HepG2 (cell line): Measurements from ENCODE around the gene SPATC1L. TPM values are rescaled to one million over a fixed set of nuclear protein-coding genes. Genes with fewer than 3 reads are reported as not detected.

Experiments used
- ARID4A ChIP-seq: sonication (generic); formaldehyde crosslinking; IDR thresholded peaks from 2 replicates; pipeline ENCODE4 v1.5.0; 2020; ENCODE audit warnings: mild to moderate bottlenecking, missing genetic modification reagents, borderline replicate concordance
- FOSL1 ChIP-seq: sonication (generic); formaldehyde crosslinking; IDR thresholded peaks from 2 replicates; pipeline ENCODE4 v1.9.0; 2021; ENCODE audit warnings: missing genetic modification reagents, borderline replicate concordance
- GPN1 ChIP-seq: sonication (generic); formaldehyde crosslinking; IDR thresholded peaks from 2 replicates; pipeline ENCODE4 v1.5.1; 2020; ENCODE audit warnings: missing genetic modification reagents, borderline replicate concordance
- HNRNPLL ChIP-seq: fragments of 200-400 bp; formaldehyde crosslinking; IDR thresholded peaks from 2 replicates; pipeline ENCODE4 v1.6.1; 2017; ENCODE audit warnings: mild to moderate bottlenecking, low read depth, low read length; ENCODE audit not compliant: poor library complexity, severe bottlenecking
- MED8 ChIP-seq: sonication (generic); formaldehyde crosslinking; IDR thresholded peaks from 2 replicates; pipeline ENCODE4 v1.8.1; 2023; ENCODE audit warnings: mild to moderate bottlenecking, missing genetic modification reagents; ENCODE audit not compliant: insufficient replicate concordance
- RAD21 ChIP-seq: fragments of 450-650 bp; formaldehyde crosslinking; IDR thresholded peaks from 2 replicates; pipeline ENCODE4 v1.5.0; 2020; ENCODE audit warnings: mild to moderate bottlenecking
- RFX5 ChIP-seq: IDR thresholded peaks from 2 replicates; pipeline ENCODE4 v1.6.1; 2011; ENCODE audit warnings: low read depth, low read length, improper control_type of control experiment
- SKI ChIP-seq: fragments of 450-650 bp; IDR thresholded peaks from one replicate; pipeline ENCODE4 v1.6.1; 2018; ENCODE audit warnings: mild to moderate bottlenecking; ENCODE audit not compliant: partially characterized antibody
- TBX2 ChIP-seq: sonication (generic); formaldehyde crosslinking; IDR thresholded peaks from 2 replicates; pipeline ENCODE4 v1.5.0; 2020; ENCODE audit warnings: missing genetic modification reagents, mild to moderate bottlenecking, borderline replicate concordance
- ZBTB2 ChIP-seq: sonication (generic); formaldehyde crosslinking; IDR thresholded peaks from 2 replicates; pipeline ENCODE4 v1.8.0; 2022; ENCODE audit warnings: low read depth, missing genetic modification reagents
- ZC3H13 ChIP-seq: sonication (generic); formaldehyde crosslinking; IDR thresholded peaks from 2 replicates; pipeline ENCODE4 v1.8.1; 2023; ENCODE audit warnings: mild to moderate bottlenecking, missing genetic modification reagents, moderate library complexity
- ZKSCAN1 ChIP-seq: fragments of 150-350 bp; IDR thresholded peaks from 2 replicates; pipeline ENCODE4 v1.6.1; 2014; ENCODE audit warnings: low read length
- ZNF274 ChIP-seq: sonication (generic); formaldehyde crosslinking; IDR thresholded peaks from 2 replicates; pipeline ENCODE4 v1.5.1; 2020; ENCODE audit warnings: mild to moderate bottlenecking, missing genetic modification reagents
- ZNF292 ChIP-seq: sonication (generic); formaldehyde crosslinking; IDR thresholded peaks from 2 replicates; pipeline ENCODE4 v1.8.1; 2022; ENCODE audit warnings: mild to moderate bottlenecking, low read depth, missing genetic modification reagents, borderline replicate concordance
- ZNF609 ChIP-seq: sonication (generic); formaldehyde crosslinking; IDR thresholded peaks from 2 replicates; pipeline ENCODE4 v1.4.0; 2020; ENCODE audit warnings: mild to moderate bottlenecking, missing genetic modification reagents, borderline replicate concordance
- ZSCAN9 ChIP-seq: IDR thresholded peaks from 2 replicates; pipeline ENCODE4 v1.6.1; 2016; ENCODE audit warnings: borderline replicate concordance
- polyA plus RNA-seq, 8 experiments: library from polyadenylated mRNA; depleted of rRNA in 3 of 8; stranded (reverse) in 7 of 8; unstranded in 1 of 8; fragments of >200 nt; fragmentation: Illumina TruSeq in 4 of 8; extraction: Trizol in 4 of 8; gene quantifications; 2 replicates each; pipeline versions ENCODE4 v1.2.1 to v1.2.3, GENCODE V29; 2011 to 2016; ENCODE audit warnings: low read depth in 4 of 8, missing spikeins in 1 of 8, mixed read lengths in 1 of 8; ENCODE audit not compliant: insufficient read depth in 1 of 8
- total RNA-seq, 5 experiments: library from RNA; depleted of rRNA; stranded (reverse); fragments of >200 nt; fragmentation: Illumina TruSeq; extraction: Trizol; gene quantifications; 2 replicates each; pipeline ENCODE4 v1.2.3, GENCODE V29; 2016; ENCODE audit warnings: low read depth in 1 of 5

Gene SPATC1L
- total and polyA plus RNA-seq, 2 of the 13 experiments (the other 11 are each of a cell fraction or from before 2014, with no cell fraction given): 1.4 to 3.3 TPM

GRCh38 chr21:46155514-46156377 lies 28.5 kb downstream of the SPATC1L start, which contains the start of gene FTCD (continued):
- TF ChIP-seq ARID4A (peak; percentile 89), ZNF274 (CRISPR knock-in tag) (0 out of 2 replicates have a peak, but pooled peaks have one; percentile 45), RAD21 (CRISPR knock-in tag) (no peak), ZNF292 (CRISPR knock-in tag) (peak; percentile 63; the same call in 1 of the 2 replicates), ZSCAN9 (CRISPR knock-in tag) (0 out of 2 replicates have a peak, but pooled peaks have one; percentile 48), ZC3H13 (peak; percentile 91), HNRNPLL (peak; percentile 56), MED8 (CRISPR knock-in tag) (peak; percentile 93), ZNF609 (CRISPR knock-in tag) (peak; percentile 61; the same call in 1 of the 2 replicates), ZKSCAN1 (no peak), FOSL1 (CRISPR knock-in tag) (no peak), RFX5 (no peak), ZBTB2 (peak; percentile 33; the same call in 1 of the 2 replicates), GPN1 (CRISPR knock-in tag) (no peak), TBX2 (CRISPR knock-in tag) (peak; percentile 85), SKI (peak; percentile 19)
